ENCODE data around the gene DIO1. TPM values are rescaled to one million over a fixed set of nuclear protein-coding genes. Genes with fewer than 3 reads are reported as not detected.
"Not testable (repeated sequence)": the region's sequence is repeated elsewhere in the genome, so short reads cannot be mapped to it uniquely, and the experiment has no call there.

Gene DIO1
- total and polyA plus RNA-seq, 2 donors (not counting 1 experiment from before 2014, with no cell fraction given): not detected

GRCh38 chr1:53878492-53879105, 15.4 kb upstream of the DIO1 start:
- Histone ChIP-seq H4K20me1 (ENCODE audit: control insufficient read depth, insufficient read depth, low read length, poor library complexity, severe bottlenecking) (no peaks in the 10 kb centered on the region), H3K79me2 (ENCODE audit: control insufficient read depth, insufficient read depth, low read length) (no peaks in the 10 kb centered on the region), H3K4me2 (replicated peaks; ENCODE audit: low read depth, low read length, poor library complexity, severe bottlenecking) (no peak overlapping the region), H2AFZ (ENCODE audit: insufficient read depth, low read depth, low read length, poor library complexity, severe bottlenecking) (no peak overlapping the region), H3K36me3 (replicated peaks in 1 of 2; ENCODE audit: control extremely low read depth in 1 of 2, control insufficient read depth in 1 of 2, extremely low read depth in 1 of 2, insufficient read depth in 2 of 2, low read length in 1 of 2) (peaks cover 0 to 28% of the 10 kb centered on the region in 2 experiments), H3K9ac (ENCODE audit: low read length) (no peak overlapping the region), H3K9me3 (ENCODE audit: control extremely low read depth in 1 of 3, control insufficient read depth in 2 of 3, insufficient read depth in 1 of 3, low read length in 2 of 3) (no peaks in the 10 kb centered on the region), H3K27me3 (replicated peaks in 1 of 4; ENCODE audit: control extremely low read depth in 1 of 4, control insufficient read depth in 3 of 4, insufficient read depth in 4 of 4, low read length in 3 of 4) (no peaks in the 10 kb centered on the region), H3K27ac (ENCODE audit: low read length in 2 of 2) (no peak overlapping the region), H3K4me3 (ENCODE audit: control extremely low read depth in 1 of 5, extremely low read depth in 1 of 5, insufficient read depth in 1 of 5, low read depth in 2 of 5, low read length in 4 of 5) (no peak overlapping the region), H3K4me1 (ENCODE audit: control insufficient read depth in 2 of 2, insufficient read depth in 2 of 2, low read length in 2 of 2) (no peaks in the 10 kb centered on the region)
- H3K9me3 Mint-ChIP-seq (ENCODE audit: insufficient read depth): no peaks in the 10 kb centered on the region
- 60% methylated on average over 2 of the region's 5 CpGs for WGBS (ENCODE audit: insufficient coverage)
- ATAC-seq (ENCODE audit: low read depth) (no peak), DNase-seq (peak; percentile 44)
- CTCF ChIA-PET: interaction anchor here (0.6 to 4.2 kb wide), 16 partner anchors 9 to 931 kb away, joined by 3 to 36 read pairs (median 6); partner anchors contain the start of genes DIO1, IFT25, LRRC42 and YIPF1
- H3K27me3 Mint-ChIP-seq: no peaks in the 10 kb centered on the region
- H3K4me1 Mint-ChIP-seq: no peaks in the 10 kb centered on the region
- no peak overlapping the region for H3K4me3 Mint-ChIP-seq
- intact Hi-C loops (cut with micrococcal nuclease): loop anchor here (1.0 to 2.0 kb wide), 3 partner anchors 71 to 610 kb away; no protein-coding TSS in a partner anchor
- POLR2A ChIA-PET: interaction anchor here (0.6 kb wide), 1 partner anchor 81 kb away, joined by 3 read pairs; no protein-coding TSS in a partner anchor
- peak; percentile 63 for TF ChIP-seq CTCF (IDR thresholded peaks at IDR 0.05)
- no peak for TF ChIP-seq EZH2 (IDR thresholded peaks at IDR 0.05; ENCODE audit: borderline replicate concordance, insufficient read depth, low read depth, low read length, poor library complexity, severe bottlenecking)
- no peak overlapping the region for H3K27ac Mint-ChIP-seq

GRCh38 chr1:53881853-53882252, 12.1 kb upstream of the DIO1 start:
- ATAC-seq (ENCODE audit: low read depth); H2AFZ ChIP-seq (ENCODE audit: insufficient read depth, low read depth, low read length, poor library complexity, severe bottlenecking); H3K4me3 ChIP-seq (ENCODE audit: control extremely low read depth in 1 of 5, extremely low read depth in 1 of 5, insufficient read depth in 1 of 5, low read depth in 2 of 5, low read length in 4 of 5); H3K27me3 ChIP-seq (replicated peaks in 1 of 4; ENCODE audit: control extremely low read depth in 1 of 4, control insufficient read depth in 3 of 4, insufficient read depth in 4 of 4, low read length in 3 of 4); H3K79me2 ChIP-seq (ENCODE audit: control insufficient read depth, insufficient read depth, low read length); H3K27me3 Mint-ChIP-seq; H3K4me3 Mint-ChIP-seq; H3K27ac Mint-ChIP-seq; H3K27ac ChIP-seq (ENCODE audit: low read length in 2 of 2); H3K9me3 Mint-ChIP-seq (ENCODE audit: insufficient read depth); H3K9ac ChIP-seq (ENCODE audit: low read length); H3K4me2 ChIP-seq (replicated peaks; ENCODE audit: low read depth, low read length, poor library complexity, severe bottlenecking); H3K4me1 Mint-ChIP-seq; H3K4me1 ChIP-seq (ENCODE audit: control insufficient read depth in 2 of 2, insufficient read depth in 2 of 2, low read length in 2 of 2); H4K20me1 ChIP-seq (ENCODE audit: control insufficient read depth, insufficient read depth, low read length, poor library complexity, severe bottlenecking); POLR2A ChIA-PET; DNase-seq; H3K9me3 ChIP-seq (ENCODE audit: control extremely low read depth in 1 of 3, control insufficient read depth in 2 of 3, insufficient read depth in 1 of 3, low read length in 2 of 3): not testable (repeated sequence)
- WGBS (ENCODE audit: insufficient coverage): no CpG with 5 or more reads among the region's 2 CpGs
- intact Hi-C loops (cut with micrococcal nuclease): loop anchor here (10.0 kb wide), 1 partner anchor 557 kb away; the partner anchor contains the start of gene LRP8
- peaks cover 8 to 31% of the 10 kb centered on the region in 2 experiments for H3K36me3 ChIP-seq (replicated peaks in 1 of 2; ENCODE audit: control extremely low read depth in 1 of 2, control insufficient read depth in 1 of 2, extremely low read depth in 1 of 2, insufficient read depth in 2 of 2, low read length in 1 of 2)
- CTCF ChIA-PET: interaction anchor here (1.6 to 2.1 kb wide), 2 partner anchors 8 to 78 kb away, joined by 3 to 9 read pairs; no protein-coding TSS in a partner anchor

- H3K9ac ChIP-seq (ENCODE audit: low read length); H3K9me3 Mint-ChIP-seq (ENCODE audit: insufficient read depth); H3K79me2 ChIP-seq (ENCODE audit: control insufficient read depth, insufficient read depth, low read length); H3K27me3 ChIP-seq (replicated peaks in 1 of 4; ENCODE audit: control extremely low read depth in 1 of 4, control insufficient read depth in 3 of 4, insufficient read depth in 4 of 4, low read length in 3 of 4); H3K9me3 ChIP-seq (ENCODE audit: control extremely low read depth in 1 of 3, control insufficient read depth in 2 of 3, insufficient read depth in 1 of 3, low read length in 2 of 3); ATAC-seq (ENCODE audit: low read depth); POLR2A ChIA-PET; H3K27me3 Mint-ChIP-seq; H3K27ac Mint-ChIP-seq; H3K4me3 ChIP-seq (ENCODE audit: control extremely low read depth in 1 of 5, extremely low read depth in 1 of 5, insufficient read depth in 1 of 5, low read depth in 2 of 5, low read length in 4 of 5); H3K4me1 ChIP-seq (ENCODE audit: control insufficient read depth in 2 of 2, insufficient read depth in 2 of 2, low read length in 2 of 2); DNase-seq; H3K4me3 Mint-ChIP-seq; H3K4me2 ChIP-seq (replicated peaks; ENCODE audit: low read depth, low read length, poor library complexity, severe bottlenecking); H4K20me1 ChIP-seq (ENCODE audit: control insufficient read depth, insufficient read depth, low read length, poor library complexity, severe bottlenecking); H3K27ac ChIP-seq (ENCODE audit: low read length in 2 of 2); H2AFZ ChIP-seq (ENCODE audit: insufficient read depth, low read depth, low read length, poor library complexity, severe bottlenecking): not testable (repeated sequence)
- intact Hi-C loops (cut with micrococcal nuclease): loop anchor here (10.0 kb wide), 1 partner anchor 559 kb away; the partner anchor contains the start of gene LRP8
- CTCF ChIA-PET: interaction anchor here (1.3 kb wide), 1 partner anchor 65 kb away, joined by 3 read pairs; no protein-coding TSS in a partner anchor
- H3K36me3 ChIP-seq (replicated peaks in 1 of 2; ENCODE audit: control extremely low read depth in 1 of 2, control insufficient read depth in 1 of 2, extremely low read depth in 1 of 2, insufficient read depth in 2 of 2, low read length in 1 of 2): peaks cover 8 to 19% of the 10 kb centered on the region in 2 experiments
- 95% methylated on average over 5 of the region's 6 CpGs for WGBS (ENCODE audit: insufficient coverage)
- peaks cover 15% of the 10 kb centered on the region for H3K4me1 Mint-ChIP-seq
Measured at GRCh38 chr1:53883600-53883999, 10.4 kb upstream of the DIO1 start.
